IMR-90 (cell line): Measurements from ENCODE around the gene COX8A. TPM values are rescaled to one million over a fixed set of nuclear protein-coding genes. Genes with fewer than 3 reads are reported as not detected.

Source experiments
- ATAC-seq: fragments of 200-7000 bp; cut with Tn5 transposase; 2 replicates; pipeline ENCODE4 v1.9.1; 2020; ENCODE audit warnings: low read depth, mild to moderate bottlenecking, moderate library complexity
- BruUV-seq: library from RNA; stranded (reverse); fragments of 400-500 nt; replicated peaks from 2 replicates; lab custom pipeline; 2021; lab: Mats Ljungman, UMichigan
- CTCF ChIA-PET: fragments of 300-600 bp; formaldehyde crosslinking; extraction: SDS; loops from one replicate; lab custom pipeline; 2021; ENCODE audit warnings: antibody characterized with exemption; lab: Yijun Ruan, JAX
- POLR2A ChIA-PET: fragments of 300-600 bp; sonication (Branson Sonifier 250); formaldehyde crosslinking; loops from one replicate; lab custom pipeline; 2022; ENCODE audit warnings: antibody characterized with exemption; ENCODE audit not compliant: unreplicated experiment; lab: Charles Lee
- DNase-seq: peaks from one replicate; pipeline ENCODE4 v3.0.0; 2013
- H2AFZ ChIP-seq: replicated peaks from 2 replicates; pipeline ENCODE3; 2013; ENCODE audit warnings: low read length, mild to moderate bottlenecking; ENCODE audit not compliant: poor library complexity
- H2AK5ac ChIP-seq: 2 replicates; pipeline ENCODE4 v1.6.1; 2013; ENCODE audit warnings: low read depth, low read length, inconsistent platforms
- H2AK9ac ChIP-seq: replicated peaks from 2 replicates; pipeline ENCODE3; 2013; ENCODE audit warnings: mild to moderate bottlenecking, low read depth, low read length, moderate library complexity; ENCODE audit not compliant: poor library complexity
- H2BK120ac ChIP-seq: 2 replicates; pipeline ENCODE4 v1.6.1; 2013; ENCODE audit warnings: low read depth, low read length, inconsistent platforms
- H2BK15ac ChIP-seq: 3 replicates; pipeline ENCODE4 v1.6.1; 2013; ENCODE audit warnings: low read depth, low read length, inconsistent platforms
- H2BK20ac ChIP-seq: 2 replicates; pipeline ENCODE4 v1.6.1; 2013; ENCODE audit warnings: low read depth, mild to moderate bottlenecking, inconsistent platforms, low read length, moderate library complexity
- H2BK5ac ChIP-seq: 2 replicates; pipeline ENCODE4 v1.6.1; 2013; ENCODE audit warnings: mild to moderate bottlenecking, low read depth, low read length, inconsistent platforms; ENCODE audit not compliant: poor library complexity, severe bottlenecking
- H3K14ac ChIP-seq: replicated peaks from 2 replicates; pipeline ENCODE4 v1.6.1; 2013; ENCODE audit warnings: low read depth, low read length, inconsistent platforms
- H3K18ac ChIP-seq: 2 replicates; pipeline ENCODE4 v1.6.1; 2013; ENCODE audit warnings: low read depth, low read length, control low read depth
- H3K23ac ChIP-seq: 2 replicates; pipeline ENCODE4 v1.6.1; 2013; ENCODE audit warnings: low read depth, low read length, inconsistent platforms
- H3K27ac ChIP-seq: 2 replicates; pipeline ENCODE4 v1.5.1; 2013; ENCODE audit warnings: mild to moderate bottlenecking, control low read depth, low read length; ENCODE audit not compliant: insufficient read depth
- H3K27me3 ChIP-seq: 2 replicates; pipeline ENCODE4 v1.6.1; 2013; ENCODE audit warnings: low read length; ENCODE audit not compliant: control insufficient read depth, insufficient read depth
- H3K36me3 ChIP-seq: 2 replicates; pipeline ENCODE4 v1.6.1; 2013; ENCODE audit warnings: low read length, mixed read lengths; ENCODE audit not compliant: control insufficient read depth, insufficient read depth
- H3K4ac ChIP-seq: 2 replicates; pipeline ENCODE4 v1.6.1; 2013; ENCODE audit warnings: low read depth, low read length, inconsistent platforms
- H3K4me1 ChIP-seq: 2 replicates; pipeline ENCODE4 v1.6.1; 2013; ENCODE audit warnings: low read length, mixed read lengths; ENCODE audit not compliant: control insufficient read depth, insufficient read depth
- H3K4me2 ChIP-seq: 2 replicates; pipeline ENCODE4 v1.6.1; 2013; ENCODE audit warnings: low read depth, mild to moderate bottlenecking, control low read depth, low read length, moderate library complexity
- H3K4me3 ChIP-seq: 2 replicates; pipeline ENCODE4 v1.5.1; 2013; ENCODE audit warnings: low read depth, mild to moderate bottlenecking, control low read depth, low read length, moderate library complexity; ENCODE audit not compliant: insufficient read depth
- H3K56ac ChIP-seq: 2 replicates; pipeline ENCODE4 v1.6.1; 2013; ENCODE audit warnings: low read length, inconsistent platforms; ENCODE audit not compliant: insufficient read depth; ENCODE audit errors: extremely low read depth
- H3K79me1 ChIP-seq, 2 experiments: 2 replicates each; pipeline ENCODE4 v1.6.1; 2013; ENCODE audit warnings: low read length in 2 of 2, inconsistent platforms in 1 of 2, low read depth in 1 of 2
- H3K9ac ChIP-seq: 2 replicates; pipeline ENCODE4 v1.6.1; 2013; ENCODE audit warnings: low read depth, low read length, control low read depth
- H3K9me1 ChIP-seq: 2 replicates; pipeline ENCODE4 v1.6.1; 2013; ENCODE audit warnings: low read length, inconsistent platforms; ENCODE audit not compliant: insufficient read depth
- H3K9me3 ChIP-seq: 2 replicates; pipeline ENCODE4 v1.6.1; 2013; ENCODE audit warnings: low read length; ENCODE audit not compliant: control insufficient read depth, insufficient read depth
- H4K20me1 ChIP-seq: 2 replicates; pipeline ENCODE4 v1.6.1; 2013; ENCODE audit warnings: low read length, inconsistent platforms; ENCODE audit not compliant: insufficient read depth
- H4K5ac ChIP-seq: 2 replicates; pipeline ENCODE4 v1.6.1; 2013; ENCODE audit warnings: mild to moderate bottlenecking, low read depth, low read length, control low read depth
- H4K8ac ChIP-seq, 2 experiments: 2 replicates each; pipeline ENCODE4 v1.6.1; 2013; ENCODE audit warnings: low read depth in 2 of 2, low read length in 2 of 2, control low read depth in 1 of 2, inconsistent platforms in 1 of 2
- H4K91ac ChIP-seq: 2 replicates; pipeline ENCODE4 v1.6.1; 2013; ENCODE audit warnings: low read depth, low read length, inconsistent platforms; ENCODE audit not compliant: insufficient read depth
- CHD1 ChIP-seq: IDR thresholded peaks from 2 replicates; pipeline ENCODE4 v1.6.1; 2012; ENCODE audit warnings: low read depth, low read length, improper control_type of control experiment
- MAFK ChIP-seq: IDR thresholded peaks from 2 replicates; pipeline ENCODE4 v1.6.1; 2012; ENCODE audit warnings: low read depth, low read length, improper control_type of control experiment
- MAZ ChIP-seq: IDR thresholded peaks from 2 replicates; pipeline ENCODE4 v1.6.1; 2012; ENCODE audit warnings: low read depth, mild to moderate bottlenecking, low read length, improper control_type of control experiment, moderate library complexity, borderline replicate concordance
- MXI1 ChIP-seq: IDR thresholded peaks from 2 replicates; pipeline ENCODE4 v1.6.1; 2012; ENCODE audit warnings: low read depth, mild to moderate bottlenecking, low read length, moderate library complexity, borderline replicate concordance
- POLR2A ChIP-seq: IDR thresholded peaks from 2 replicates; pipeline ENCODE4 v1.6.1; 2012; ENCODE audit warnings: mild to moderate bottlenecking, low read depth, low read length
- RCOR1 ChIP-seq: IDR thresholded peaks from 2 replicates; pipeline ENCODE4 v1.6.1; 2012; ENCODE audit warnings: mild to moderate bottlenecking, low read length, improper control_type of control experiment; ENCODE audit not compliant: insufficient replicate concordance
- WGBS, 2 experiments: methylation state at CpG; one replicate each; pipeline versions ENCODE4 v1.1.5 to v1.1.7; 2013; ENCODE audit warnings: missing lambda C conversion rate in 2 of 2; ENCODE audit not compliant: insufficient read length in 1 of 2; ENCODE audit errors: extremely low coverage in 2 of 2; 5-methylcytosine and 5-hydroxymethylcytosine counted together
- dilution Hi-C: fragments of 300-500 bp; cut with HindIII; formaldehyde crosslinking; loops from one replicate; pipeline ENCODE4 v1.14.3; 2018; ENCODE audit warnings: low sequenced_read_pairs; ENCODE audit not compliant: unreplicated experiment
- in situ Hi-C: fragments of 300-500 bp; cut with MboI; formaldehyde crosslinking; loops from 3 replicates; pipeline ENCODE4 v1.14.3; 2019; ENCODE audit warnings: low sequenced_read_pairs, inconsistent platforms, mixed read lengths
- intact Hi-C: fragments of 100-400 bp; cut with micrococcal nuclease; formaldehyde crosslinking; loops from 2 replicates; pipeline ENCODE4 v1.10.0; 2022
- polyA plus RNA-seq, 3 experiments: library from polyadenylated mRNA; depleted of rRNA; stranded (reverse); fragments of >200 nt; gene quantifications; 2 replicates each; pipeline ENCODE4 v1.2.3, GENCODE V29; 2012; ENCODE audit warnings: low replicate concordance in 1 of 3
- total RNA-seq: library from RNA; depleted of rRNA; stranded (reverse); fragments of >200 nt; gene quantifications from 2 replicates; pipeline ENCODE4 v1.2.3, GENCODE V29; 2012

COX8A gene
- total and polyA plus RNA-seq, 2 of the 4 experiments (the other 2 are of a cell fraction) = 250 to 598 TPM

GRCh38 chr11:63942803-63943202 is 31.6 kb upstream of the COX8A start:
- Histone ChIP-seq H4K5ac (no peak overlapping the region), H3K4ac (no peak overlapping the region), H4K91ac (no peak overlapping the region), H3K4me1 (peaks cover 6% of the 10 kb centered on the region; the same call in 1 of the 2 replicates), H2AK9ac (no peak overlapping the region), H2AFZ (no peak overlapping the region), H2BK120ac (no peak overlapping the region), H2AK5ac (no peak overlapping the region), H3K27ac (no peak overlapping the region), H3K9me1 (no peaks in the 10 kb centered on the region; the same call in 1 of the 2 replicates), H3K4me3 (no peak overlapping the region), H2BK20ac (no peak overlapping the region), H3K79me1 (peaks cover 32 to 64% of the 10 kb centered on the region in 2 experiments), H2BK15ac (no peak overlapping the region), H4K8ac (no peak overlapping the region), H3K23ac (no peak overlapping the region), H3K18ac (no peak overlapping the region), H3K36me3 (peaks cover 7% of the 10 kb centered on the region), H3K9me3 (no peaks in the 10 kb centered on the region), H3K4me2 (no peak overlapping the region), H2BK5ac (no peak overlapping the region), H3K14ac (no peak overlapping the region), H4K20me1 (peaks cover 6% of the 10 kb centered on the region), H3K9ac (no peak overlapping the region), H3K27me3 (no peaks in the 10 kb centered on the region), H3K56ac (no peak overlapping the region)
- intact Hi-C loops (no loop called here), in situ Hi-C loops (loop anchor here (10.0 to 25.0 kb wide), 2 partner anchors 178 to 456 kb away; partner anchors contain the start of genes PLAAT5 and ZFTA), dilution Hi-C loops (no loop called here)
- no peak for DNase-seq
- no TSS peak for BruUV-seq
- no peak for ATAC-seq
- no peak for TF ChIP-seq MAFK
- TF ChIP-seq MXI1 = no peak
- no peak for TF ChIP-seq RCOR1
- no peak for TF ChIP-seq MAZ
- no peak for TF ChIP-seq CHD1
- no peak for TF ChIP-seq POLR2A
- 100% methylated on average over 1 of the region's 3 CpGs; no CpG with 5 or more reads in 1 of the 2 experiments for WGBS, 2 experiments
- POLR2A ChIA-PET = no interaction called here
- CTCF ChIA-PET = no interaction called here
